ENCODE data around the gene ZNF264.

GRCh38 chr19:57231686-57232085 is 40.4 kb downstream of the ZNF264 start:
- TF ChIP-seq CTCF (IDR thresholded peaks at IDR 0.05; ENCODE audit: low read length) (no peak), EZH2 (optimal IDR thresholded peaks at IDR 0.05; ENCODE audit: low read depth, low read length) (no peak)
